ENCODE data around the gene ZBED4.

The ZBED4 gene

GRCh38 chr22:49910229-49911155 lies 56.8 kb downstream of the ZBED4 start:
- H3K27me3 ChIP-seq (replicated peaks; ENCODE audit: control insufficient read depth, insufficient read depth, low read length), result no peaks in the 10 kb centered on the region
- H3K36me3 ChIP-seq (ENCODE audit: control insufficient read depth, insufficient read depth, low read length), result peaks cover 30% of the 10 kb centered on the region
- no peak for TF ChIP-seq CTCF (IDR thresholded peaks at IDR 0.05; ENCODE audit: insufficient read depth, low read length, poor library complexity, severe bottlenecking)
- no peak for DNase-seq (ENCODE audit: extremely low read depth, insufficient read length)
- H3K4me3 ChIP-seq (replicated peaks; ENCODE audit: low read depth, low read length), result no peak overlapping the region

- no peak for TF ChIP-seq CTCF (IDR thresholded peaks at IDR 0.05; ENCODE audit: insufficient read depth, low read length, poor library complexity, severe bottlenecking)
- no peaks in the 10 kb centered on the region for H3K27me3 ChIP-seq (replicated peaks; ENCODE audit: control insufficient read depth, insufficient read depth, low read length)
- no peak for DNase-seq (ENCODE audit: extremely low read depth, insufficient read length)
- peaks cover 24% of the 10 kb centered on the region for H3K36me3 ChIP-seq (ENCODE audit: control insufficient read depth, insufficient read depth, low read length)
- no peak overlapping the region for H3K4me3 ChIP-seq (replicated peaks; ENCODE audit: low read depth, low read length)
Measured at GRCh38 chr22:49911881-49912625, 58.4 kb downstream of the ZBED4 start.

GRCh38 chr22:49913026-49913425 lies 59.4 kb downstream of the ZBED4 start:
- Histone ChIP-seq H3K36me3 (ENCODE audit: control insufficient read depth, insufficient read depth, low read length) (peaks cover 18% of the 10 kb centered on the region), H3K27me3 (replicated peaks; ENCODE audit: control insufficient read depth, insufficient read depth, low read length) (no peaks in the 10 kb centered on the region), H3K4me3 (replicated peaks; ENCODE audit: low read depth, low read length) (no peak overlapping the region)
- TF ChIP-seq CTCF (IDR thresholded peaks at IDR 0.05; ENCODE audit: insufficient read depth, low read length, poor library complexity, severe bottlenecking), result no peak
- no peak for DNase-seq (ENCODE audit: extremely low read depth, insufficient read length)

GRCh38 chr22:49913446-49913845 lies 59.8 kb downstream of the ZBED4 start:
- DNase-seq (ENCODE audit: extremely low read depth, insufficient read length), result no peak
- Histone ChIP-seq H3K36me3 (ENCODE audit: control insufficient read depth, insufficient read depth, low read length) (peaks cover 18% of the 10 kb centered on the region), H3K4me3 (replicated peaks; ENCODE audit: low read depth, low read length) (no peak overlapping the region), H3K27me3 (replicated peaks; ENCODE audit: control insufficient read depth, insufficient read depth, low read length) (no peaks in the 10 kb centered on the region)
- TF ChIP-seq CTCF (IDR thresholded peaks at IDR 0.05; ENCODE audit: insufficient read depth, low read length, poor library complexity, severe bottlenecking), result no peak

GRCh38 chr22:49914256-49914655 lies 60.6 kb downstream of the ZBED4 start:
- no peak overlapping the region for H3K4me3 ChIP-seq (replicated peaks; ENCODE audit: low read depth, low read length)
- no peak for TF ChIP-seq CTCF (IDR thresholded peaks at IDR 0.05; ENCODE audit: insufficient read depth, low read length, poor library complexity, severe bottlenecking)
- no peaks in the 10 kb centered on the region for H3K27me3 ChIP-seq (replicated peaks; ENCODE audit: control insufficient read depth, insufficient read depth, low read length)
- no peak for DNase-seq (ENCODE audit: extremely low read depth, insufficient read length)
- peaks cover 15% of the 10 kb centered on the region for H3K36me3 ChIP-seq (ENCODE audit: control insufficient read depth, insufficient read depth, low read length)
